Sigmoid colon (tissue), 4 donors: Measurements from ENCODE around the gene SRD5A3.

Experiments
- CTCF ChIP-seq, 4 experiments: fragments of 450-650 bp in 3 of 4; fragments of 200-600 bp in 1 of 4; IDR thresholded peaks; one replicate each; pipeline ENCODE4 v1.5.1; 2016 to 2019; ENCODE audit warnings: antibody characterized with exemption in 4 of 4, mild to moderate bottlenecking in 3 of 4, moderate library complexity in 2 of 4
- EP300 ChIP-seq, 4 donors: sonication (generic); formaldehyde crosslinking; IDR thresholded peaks; one replicate each; pipeline ENCODE4 v1.6.1; 2017; ENCODE audit warnings: antibody characterized with exemption in 4 of 4
- POLR2AphosphoS5 ChIP-seq, 4 donors: sonication (generic); formaldehyde crosslinking; IDR thresholded peaks; one replicate each; pipeline ENCODE4 v1.6.1; 2017; ENCODE audit warnings: antibody characterized with exemption in 4 of 4

GRCh38 chr4:55345980-55346850 is at the start of gene SRD5A3:
- peak; percentile 78 to 97 (median 80) for TF ChIP-seq CTCF (IDR thresholded peaks at IDR 0.05)
- no peak for TF ChIP-seq EP300 (IDR thresholded peaks at IDR 0.05)
- peak in 2 of 4 donors; percentile 35 to 47 for TF ChIP-seq POLR2AphosphoS5 (IDR thresholded peaks at IDR 0.05)
